ENCODE results near the gene RAB31.

- TF ChIP-seq CTCF (IDR thresholded peaks at IDR 0.05; ENCODE audit: poor library complexity): no peak
- no peak for TF ChIP-seq EZH2 (IDR thresholded peaks at IDR 0.05; ENCODE audit: borderline replicate concordance)
Observed at GRCh38 chr18:9802175-9803062, 94.3 kb downstream of the RAB31 start.
